Skin of body (tissue), 2 donors: Measurements from ENCODE around the gene KCNIP3. TPM values are rescaled to one million over a fixed set of nuclear protein-coding genes. Genes with fewer than 3 reads are reported as not detected.
"Not testable (repeated sequence)": the region's sequence is repeated elsewhere in the genome, so short reads cannot be mapped to it uniquely, and the experiment has no call there.

Experiments
- DNase-seq: peaks from one replicate; lab custom pipeline; 2025; lab: John Stamatoyannopoulos, UW
- total RNA-seq: library from RNA; depleted of rRNA; stranded (reverse); fragments of >200 nt; gene quantifications from one replicate; pipeline ENCODE4 v1.2.3, GENCODE V29; 2014

The KCNIP3 gene
- total RNA-seq, 1 donor from 2014 or later: 2.4 TPM

DNA sequence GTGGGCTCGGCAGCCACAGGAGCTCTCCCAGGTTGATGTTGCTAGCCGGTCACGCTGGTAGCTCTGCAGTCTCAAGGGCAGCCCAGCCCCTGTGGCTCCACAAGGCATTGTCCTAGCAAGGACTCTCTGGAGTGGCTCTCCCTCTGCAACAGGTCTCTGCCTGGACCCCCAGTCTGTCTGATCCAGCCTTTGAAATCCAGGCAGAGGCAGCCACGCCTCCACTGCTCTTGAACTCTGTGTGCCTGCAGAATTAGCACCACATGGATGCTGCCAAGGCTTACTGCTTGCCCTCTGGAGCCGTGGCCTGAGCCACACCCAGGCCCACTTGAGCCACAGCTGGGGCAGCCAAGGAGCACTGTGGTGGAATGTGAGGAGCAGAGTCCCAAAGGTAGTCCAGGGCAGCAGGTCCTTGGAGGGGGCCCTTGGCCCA lies 62.4 kb downstream of the KCNIP3 start:
- DNase-seq: no peak

- no peak for DNase-seq
Observed at GRCh38 chr2:95361216-95361980, 64.3 kb downstream of the KCNIP3 start.

- DNase-seq: no peak
Observed at GRCh38 chr2:95362486-95362885, 65.3 kb downstream of the KCNIP3 start.

DNA sequence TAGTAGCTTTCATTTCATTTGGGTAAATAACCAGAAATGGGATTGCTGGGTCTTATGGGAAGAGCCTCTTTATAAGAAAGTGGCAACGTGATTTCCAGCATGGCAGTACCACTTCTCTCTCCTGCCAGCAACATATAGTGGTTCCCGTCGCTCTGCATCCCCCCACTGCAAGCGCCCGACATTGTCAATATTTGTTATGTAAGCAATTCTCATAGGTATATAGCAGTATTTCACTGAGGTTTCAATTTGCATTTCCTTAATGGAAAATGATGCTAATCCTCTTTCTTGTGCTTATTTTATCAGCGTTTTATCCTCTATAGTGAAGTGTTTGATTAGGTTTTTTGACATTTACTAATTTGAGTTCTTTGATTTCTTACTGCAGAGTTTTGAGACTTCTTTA lies 69.4 kb downstream of the KCNIP3 start:
- DNase-seq: no peak

GRCh38 chr2:95372216-95372829 lies 75.2 kb downstream of the KCNIP3 start:
- DNase-seq: no peak

- DNase-seq: no peak
Observed at GRCh38 chr2:95372845-95373244, 75.7 kb downstream of the KCNIP3 start.

GRCh38 chr2:95374029-95374428 lies 76.9 kb downstream of the KCNIP3 start:
- no peak for DNase-seq

- DNase-seq: no peak
Observed at GRCh38 chr2:95374451-95374920, 77.3 kb downstream of the KCNIP3 start.

DNA sequence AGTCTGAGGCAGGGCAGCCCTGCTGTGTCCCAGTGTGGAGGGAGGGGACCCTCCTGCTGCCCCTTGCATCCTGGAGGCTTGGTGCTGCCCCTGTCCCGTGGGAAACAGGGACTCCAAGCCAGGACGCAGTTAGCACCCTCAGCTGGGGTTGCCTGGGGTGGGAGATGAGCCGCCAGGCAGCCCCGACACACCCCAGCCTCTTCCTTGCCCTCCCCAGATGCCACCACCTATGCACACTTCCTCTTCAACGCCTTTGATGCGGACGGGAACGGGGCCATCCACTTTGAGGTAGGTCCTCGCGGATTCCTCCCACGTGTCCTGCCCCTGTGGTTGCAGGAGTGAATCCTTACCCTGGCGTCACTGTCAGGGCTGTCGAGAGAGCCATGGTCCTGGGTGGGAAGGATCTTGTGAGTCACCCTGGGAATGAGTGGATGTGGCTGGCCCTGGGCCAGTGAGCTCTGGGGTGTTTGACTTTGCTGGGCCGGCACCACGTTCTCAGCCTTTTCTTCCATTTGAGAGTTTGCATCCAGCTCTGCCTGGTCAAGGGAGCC lies 77.8 kb downstream of the KCNIP3 start:
- DNase-seq: no peak

- DNase-seq: no peak
Observed at GRCh38 chr2:95375532-95376150, 78.5 kb downstream of the KCNIP3 start.

DNA sequence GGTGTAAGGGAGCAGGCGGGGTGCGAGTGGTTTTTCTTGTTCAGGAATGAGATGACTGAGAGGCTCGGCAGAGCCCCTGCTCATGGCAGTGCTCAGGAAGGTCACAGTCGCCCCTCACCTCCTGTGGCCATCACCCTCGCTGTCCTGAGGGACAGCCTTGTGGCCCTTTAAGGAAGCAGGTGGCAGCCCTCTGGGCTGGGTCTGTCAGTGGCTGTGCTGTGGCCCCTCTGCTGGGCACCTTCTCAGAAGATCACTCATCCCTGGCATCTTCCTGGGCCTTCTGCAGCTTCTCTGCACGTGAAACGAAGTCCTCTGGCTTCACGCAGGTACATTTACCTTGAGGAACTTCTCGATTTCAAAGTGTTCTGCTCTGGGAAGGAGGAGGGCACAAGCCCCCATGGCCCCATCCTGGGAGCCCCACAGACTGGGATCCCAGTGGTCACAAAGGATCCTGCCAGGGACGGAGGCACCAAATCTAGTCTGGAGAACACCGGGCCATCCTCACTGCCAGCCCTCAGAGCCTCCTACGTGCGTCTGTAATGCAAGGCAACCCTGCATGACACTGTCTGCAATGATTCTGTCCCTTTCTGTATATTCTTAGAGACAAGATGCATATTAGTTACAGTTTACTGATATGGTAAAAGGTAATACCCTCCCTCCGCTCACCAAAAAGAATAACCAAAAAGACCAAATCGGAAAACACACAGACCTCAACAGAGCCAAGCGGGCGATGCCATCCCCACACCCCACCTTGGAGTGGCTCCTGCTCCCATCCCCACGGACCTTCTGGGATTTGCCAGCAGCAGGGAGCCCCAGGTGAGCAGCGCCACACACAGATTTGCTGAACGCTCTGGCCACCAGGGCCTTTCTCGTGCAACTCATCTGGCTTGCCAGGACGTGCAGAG lies 79.4 kb downstream of the KCNIP3 start:
- no peak for DNase-seq

DNA sequence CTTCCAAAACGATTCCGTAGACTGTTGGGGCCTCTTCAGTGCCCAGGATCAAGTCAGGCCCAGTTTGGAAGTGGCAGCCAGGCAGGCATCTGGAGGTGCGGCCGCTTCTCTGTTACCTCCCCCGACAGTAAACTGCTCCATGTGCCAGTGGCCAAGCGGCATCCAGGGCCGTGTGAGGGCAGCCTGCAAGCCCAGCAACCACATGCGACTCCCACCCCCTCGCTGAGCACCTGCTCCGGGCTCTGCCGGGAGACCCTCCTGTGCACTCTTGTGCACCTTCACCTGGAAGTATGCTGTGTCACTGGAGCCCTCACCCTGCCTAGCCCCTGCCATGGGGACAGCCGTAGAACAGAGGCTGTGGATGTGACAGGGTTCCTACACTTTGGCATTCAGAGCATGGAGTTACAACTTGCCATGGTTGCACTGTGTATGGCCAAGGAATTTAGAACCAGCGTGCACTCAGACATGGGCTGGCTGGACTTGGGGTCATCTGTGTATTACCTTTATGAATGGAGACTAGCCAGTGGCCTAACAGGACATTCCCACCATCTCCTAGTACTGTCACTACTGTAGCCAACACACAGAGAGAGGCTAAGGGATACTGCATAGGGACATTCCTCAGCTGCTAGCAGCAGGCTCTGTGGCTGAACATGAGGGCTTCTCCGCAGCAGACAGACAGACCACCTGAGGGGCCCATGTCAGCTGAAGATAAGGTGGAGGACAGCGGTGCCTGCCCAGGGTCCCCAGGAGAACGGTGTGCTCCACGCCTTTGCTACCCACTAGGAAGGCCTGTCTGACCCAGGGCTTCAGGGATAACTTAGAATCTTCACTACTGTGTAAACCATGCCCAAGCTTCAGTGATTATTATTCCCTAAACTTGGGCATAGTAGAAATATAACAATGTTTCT lies 80.3 kb downstream of the KCNIP3 start:
- DNase-seq: no peak

- DNase-seq: not testable (repeated sequence)
Observed at GRCh38 chr2:95378281-95378680, 81.1 kb downstream of the KCNIP3 start.

GRCh38 chr2:95379371-95379831 lies 82.3 kb downstream of the KCNIP3 start:
- DNase-seq: no peak

GRCh38 chr2:95380280-95380679 lies 83.1 kb downstream of the KCNIP3 start:
- no peak for DNase-seq

- DNase-seq: no peak
Observed at GRCh38 chr2:95380731-95381130, 83.6 kb downstream of the KCNIP3 start.

DNA sequence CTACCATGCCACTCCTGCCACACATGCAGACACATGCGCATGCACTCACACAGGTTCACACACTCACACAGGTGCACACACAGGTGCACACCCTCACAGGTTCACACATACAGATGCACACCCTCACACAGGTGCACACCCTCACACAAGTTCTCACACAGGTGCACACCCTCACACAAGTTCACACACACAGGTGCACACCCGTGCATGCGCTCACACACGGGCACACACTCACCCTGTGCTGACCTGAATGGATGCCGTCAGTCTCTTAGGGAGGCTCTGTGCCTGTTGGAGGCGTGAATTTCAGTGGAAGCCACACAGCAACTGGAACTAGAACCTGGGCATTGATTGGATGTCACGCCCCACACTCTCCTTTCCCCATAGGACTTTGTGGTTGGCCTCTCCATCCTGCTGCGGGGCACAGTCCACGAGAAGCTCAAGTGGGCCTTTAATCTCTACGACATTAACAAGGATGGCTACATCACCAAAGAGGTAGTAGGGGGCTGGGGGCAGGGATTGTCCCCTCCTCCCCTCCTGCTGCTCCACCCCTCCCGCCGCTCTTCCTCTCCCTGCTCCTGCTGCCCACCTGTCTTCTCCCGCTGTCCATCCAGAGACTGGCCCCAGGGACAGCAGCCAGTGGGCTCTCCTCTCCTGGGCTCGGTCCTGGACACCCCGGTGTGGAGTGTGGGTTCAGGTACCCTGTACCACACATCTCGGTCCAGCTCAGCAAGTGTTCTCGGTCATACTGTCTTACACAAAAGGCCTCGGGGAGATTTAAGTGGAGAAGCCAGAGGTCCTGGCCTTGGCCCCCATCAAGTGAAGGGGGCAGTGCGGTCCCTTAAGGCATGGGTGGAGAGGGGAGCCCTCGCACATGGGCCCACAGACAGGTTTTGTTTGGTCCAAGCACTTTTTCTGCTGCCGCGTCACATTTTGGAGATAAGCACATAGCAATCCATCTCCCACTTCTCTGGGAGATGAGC lies 84.4 kb downstream of the KCNIP3 start:
- DNase-seq: no peak

DNA sequence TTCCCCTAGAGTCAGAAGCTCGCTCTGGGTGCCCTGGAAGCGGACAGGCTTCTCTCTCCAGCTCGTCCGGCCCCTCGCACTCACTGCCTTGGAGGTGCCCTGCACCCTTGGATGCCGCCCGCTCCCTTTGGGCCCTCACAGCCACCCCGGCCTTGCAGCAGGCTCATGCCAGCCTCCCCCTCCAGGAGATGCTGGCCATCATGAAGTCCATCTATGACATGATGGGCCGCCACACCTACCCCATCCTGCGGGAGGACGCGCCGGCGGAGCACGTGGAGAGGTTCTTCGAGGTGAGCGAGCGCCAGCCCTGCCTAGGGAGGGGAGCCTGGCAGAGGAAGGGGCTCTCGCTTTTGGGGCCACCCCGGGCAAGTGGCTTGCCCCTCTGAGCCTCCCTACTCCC lies 85.0 kb downstream of the KCNIP3 start:
- no peak for DNase-seq
